ENCODE data around the gene LTO1. TPM values are rescaled to one million over a fixed set of nuclear protein-coding genes. Genes with fewer than 3 reads are reported as not detected.

LTO1 gene
- polyA plus RNA-seq, 3 donors: 11.5 to 17.3 (median 12.6) TPM

GRCh38 chr11:69641681-69642548, 33.2 kb downstream of the LTO1 start:
- H3K27ac ChIP-seq (ENCODE audit: low read depth, low read length): no peak overlapping the region
- WGBS, 3 donors: 0 to 1% (median 1%) methylated on average over 66 to 68 of the region's 68 CpGs

DNA sequence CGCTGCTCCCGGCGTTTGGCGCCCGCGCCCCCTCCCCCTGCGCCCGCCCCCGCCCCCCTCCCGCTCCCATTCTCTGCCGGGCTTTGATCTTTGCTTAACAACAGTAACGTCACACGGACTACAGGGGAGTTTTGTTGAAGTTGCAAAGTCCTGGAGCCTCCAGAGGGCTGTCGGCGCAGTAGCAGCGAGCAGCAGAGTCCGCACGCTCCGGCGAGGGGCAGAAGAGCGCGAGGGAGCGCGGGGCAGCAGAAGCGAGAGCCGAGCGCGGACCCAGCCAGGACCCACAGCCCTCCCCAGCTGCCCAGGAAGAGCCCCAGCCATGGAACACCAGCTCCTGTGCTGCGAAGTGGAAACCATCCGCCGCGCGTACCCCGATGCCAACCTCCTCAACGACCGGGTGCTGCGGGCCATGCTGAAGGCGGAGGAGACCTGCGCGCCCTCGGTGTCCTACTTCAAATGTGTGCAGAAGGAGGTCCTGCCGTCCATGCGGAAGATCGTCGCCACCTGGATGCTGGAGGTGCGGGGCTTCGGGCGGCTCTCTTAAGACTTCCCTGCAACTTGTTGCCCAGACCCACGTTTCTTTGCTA, 34.1 kb downstream of the LTO1 start, which contains the start of gene CCND1:
Gene CCND1, plus strand, starts transcription at position 162 of the 587 bp plus-strand sequence. Its CDS starts 158 bp downstream, at position 320.
- H3K27ac ChIP-seq (ENCODE audit: low read depth, low read length): no peak within 1 kb of the TSS
- WGBS, 3 donors: 1% methylated on average over 37 to 49 of the region's 49 CpGs

- WGBS, 3 donors: 3 to 6% (median 3%) methylated on average over 43 of the region's 43 CpGs
- H3K27ac ChIP-seq (ENCODE audit: low read depth, low read length): no peak overlapping the region
Measured at GRCh38 chr11:69640260-69640994, 34.7 kb downstream of the LTO1 start.

- H3K27ac ChIP-seq (ENCODE audit: low read depth, low read length): no peak overlapping the region
- WGBS, 3 donors: 9 to 13% (median 11%) methylated on average over 9 of the region's 9 CpGs
Measured at GRCh38 chr11:69639831-69640230, 35.3 kb downstream of the LTO1 start.

GRCh38 chr11:69638941-69639681, 36.0 kb downstream of the LTO1 start:
- WGBS, 3 donors: 1% methylated on average over 62 to 64 of the region's 64 CpGs
- no peak overlapping the region for H3K27ac ChIP-seq (ENCODE audit: low read depth, low read length)

GRCh38 chr11:69637941-69638871, 36.9 kb downstream of the LTO1 start:
- 1 to 2% (median 2%) methylated on average over 76 to 78 of the region's 78 CpGs for WGBS, 3 donors

DNA sequence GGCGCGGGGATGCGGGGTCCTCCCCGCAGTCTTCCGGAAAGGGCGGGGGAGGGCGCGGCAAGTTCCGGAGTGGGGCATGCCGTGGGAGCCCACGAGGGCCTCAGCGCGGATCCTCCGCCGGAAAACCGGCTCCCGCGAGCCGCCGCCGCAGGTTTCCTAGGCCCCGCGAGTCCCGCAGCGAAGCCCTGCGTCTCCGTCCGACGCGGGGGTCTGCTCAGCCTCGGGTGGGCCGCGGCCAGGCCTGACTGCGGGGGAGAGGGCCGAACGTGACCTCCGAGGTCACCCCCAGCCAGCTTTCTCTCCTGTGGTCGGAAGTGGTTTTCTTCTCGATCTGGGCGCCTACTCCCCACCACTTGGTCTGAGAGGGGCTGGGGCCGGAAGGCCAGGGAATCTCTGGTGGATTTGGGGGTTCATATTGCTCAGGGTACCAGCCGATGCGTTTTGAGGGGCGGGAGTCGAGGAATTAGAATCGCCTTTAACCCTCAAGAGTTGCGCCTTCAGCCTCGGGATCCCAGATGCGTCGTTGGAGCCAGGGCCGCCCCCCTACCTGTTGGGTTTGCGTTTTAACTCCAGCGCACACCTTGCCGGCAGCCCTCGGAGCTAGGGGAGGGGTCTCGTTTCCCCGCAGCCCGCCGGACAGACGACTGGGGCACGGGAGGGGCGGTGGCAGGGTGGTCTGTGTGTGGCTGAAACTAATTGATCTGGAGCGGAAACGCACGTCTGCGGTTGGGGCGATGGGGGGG, 37.8 kb downstream of the LTO1 start:
- H3K27ac ChIP-seq (ENCODE audit: low read depth, low read length): no peak overlapping the region
- 6 to 9% (median 8%) methylated on average over 51 to 67 of the region's 67 CpGs for WGBS, 3 donors

More at GRCh38 chr11:69637941-69638871, 36.9 kb downstream of the LTO1 start:
- H3K27ac ChIP-seq (ENCODE audit: low read depth, low read length): no peak overlapping the region

GRCh38 chr11:69636512-69637197, 38.5 kb downstream of the LTO1 start:
- no peak overlapping the region for H3K27ac ChIP-seq (ENCODE audit: low read depth, low read length)
- 2 to 4% (median 3%) methylated on average over 54 to 63 of the region's 63 CpGs for WGBS, 3 donors

GRCh38 chr11:69635804-69636511, 39.2 kb downstream of the LTO1 start:
- H3K27ac ChIP-seq (ENCODE audit: low read depth, low read length): no peak overlapping the region
- WGBS, 3 donors: 18 to 36% (median 30%) methylated on average over 17 of the region's 17 CpGs

DNA sequence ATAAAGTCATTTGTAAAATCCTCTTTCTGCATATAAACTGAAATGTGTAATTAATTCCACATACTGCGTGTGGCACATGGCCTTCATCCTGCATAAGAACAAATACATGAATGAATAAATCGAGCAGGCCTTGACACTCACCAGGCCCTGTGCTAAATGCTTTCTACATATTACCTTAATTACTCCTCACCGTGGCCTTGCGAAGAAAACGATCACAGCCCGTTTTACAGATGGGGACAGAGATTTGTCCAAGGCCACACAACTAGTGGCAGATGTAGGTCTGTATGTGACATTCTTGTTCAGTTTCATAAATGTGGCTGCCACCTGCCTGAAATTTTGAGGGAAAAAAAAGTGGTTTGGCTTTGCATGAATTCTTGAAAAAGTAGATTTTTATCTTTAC, 40.0 kb downstream of the LTO1 start:
- no peak overlapping the region for H3K27ac ChIP-seq (ENCODE audit: low read depth, low read length)
- 69 to 91% (median 90%) methylated on average over 6 of the region's 6 CpGs for whole genome bisulfite sequencing, 3 donors

DNA sequence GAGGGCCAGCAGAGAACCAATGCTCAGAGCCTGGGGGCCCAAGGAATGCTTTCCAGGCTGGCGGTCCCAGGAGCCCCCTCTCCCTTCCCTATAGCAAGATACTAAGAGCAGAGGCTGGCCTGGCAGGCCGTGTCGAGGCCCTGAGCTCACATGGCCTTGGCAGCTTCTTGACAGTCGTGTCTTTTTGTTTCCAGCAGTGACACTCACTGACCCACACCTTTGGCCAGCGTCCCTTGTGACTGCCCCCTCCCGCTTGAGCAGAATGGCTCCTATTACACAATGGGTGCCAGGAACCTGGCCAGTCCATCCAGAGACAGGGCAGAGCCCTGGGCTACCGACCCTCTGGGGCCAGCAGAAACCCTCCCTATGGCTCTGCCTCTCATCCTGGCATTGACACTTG, 40.6 kb downstream of the LTO1 start:
- no peak overlapping the region for H3K27ac ChIP-seq (ENCODE audit: low read depth, low read length)
- 71 to 88% (median 88%) methylated on average over 7 of the region's 7 CpGs for WGBS, 3 donors

DNA sequence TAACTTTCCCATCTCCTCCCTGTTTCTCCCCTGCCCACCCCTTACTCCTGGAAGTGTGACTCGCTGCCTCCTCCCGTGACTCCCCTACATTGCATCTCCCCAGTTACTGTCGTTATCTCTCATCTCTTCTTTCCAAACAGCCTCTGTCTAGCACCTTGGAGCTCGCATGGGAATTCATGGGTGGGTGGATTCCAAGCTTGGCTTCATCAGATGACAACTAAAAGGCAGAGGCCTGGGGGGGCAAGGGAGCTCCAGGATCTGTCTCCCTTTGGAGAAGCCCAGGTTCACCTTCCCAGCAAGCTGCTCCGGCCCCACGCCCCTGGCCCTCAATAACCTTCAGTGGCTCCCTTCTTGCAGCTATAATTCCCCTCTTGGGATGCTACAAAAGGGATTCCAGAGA, 41.1 kb downstream of the LTO1 start:
- no peak overlapping the region for H3K27ac ChIP-seq (ENCODE audit: low read depth, low read length)
- whole genome bisulfite sequencing, 3 donors: 87 to 91% (median 87%) methylated on average over 6 of the region's 6 CpGs

DNA sequence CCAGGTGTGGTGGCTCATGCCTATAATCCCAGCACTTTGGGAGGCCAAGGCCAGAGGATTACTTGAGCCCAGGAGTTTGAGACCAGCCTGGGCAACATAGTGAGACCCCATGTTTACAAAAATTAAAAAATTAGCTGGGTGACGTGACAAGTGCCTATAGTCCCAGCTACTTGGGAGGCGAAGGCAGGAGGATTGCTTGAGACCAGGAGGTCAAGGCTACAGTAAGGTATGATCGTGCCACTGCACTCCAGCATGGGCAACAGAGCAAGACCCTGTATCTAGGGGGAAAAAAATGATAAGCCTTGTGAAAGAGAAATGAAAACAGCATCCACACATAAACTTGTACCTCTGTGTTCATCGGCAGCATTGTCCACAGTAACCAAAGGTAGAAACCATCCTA, 42.3 kb downstream of the LTO1 start:
- no peak overlapping the region for H3K27ac ChIP-seq (ENCODE audit: low read depth, low read length)
- WGBS, 3 donors: 89 to 97% (median 97%) methylated on average over 4 of the region's 4 CpGs

GRCh38 chr11:69630424-69630823, 44.7 kb downstream of the LTO1 start:
- H3K27ac ChIP-seq (ENCODE audit: low read depth, low read length): no peak overlapping the region
- 88 to 93% (median 88%) methylated on average over 8 of the region's 8 CpGs for WGBS, 3 donors

- WGBS, 3 donors: 93 to 100% (median 99%) methylated on average over 2 of the region's 2 CpGs
- H3K27ac ChIP-seq (ENCODE audit: low read depth, low read length): no peak overlapping the region
Measured at GRCh38 chr11:69630017-69630416, 45.1 kb downstream of the LTO1 start.

GRCh38 chr11:69627551-69627950, 47.6 kb downstream of the LTO1 start:
- 78 to 85% (median 84%) methylated on average over 14 of the region's 14 CpGs for WGBS, 3 donors
- no peak overlapping the region for H3K27ac ChIP-seq (ENCODE audit: low read depth, low read length)
